ENCODE data around the gene PARD3B. TPM values are rescaled to one million over a fixed set of nuclear protein-coding genes. Genes with fewer than 3 reads are reported as not detected.

PARD3B gene
- total and polyA plus RNA-seq, 10 of the 15 experiments (the other 5 are each of a cell fraction or from before 2014, with no cell fraction given) = 0.01 to 0.54 (median 0.07) TPM; not detected in 7

GRCh38 chr2:205030695-205031094 is 485.4 kb downstream of the PARD3B start:
- Histone ChIP-seq H3K27me3 (replicated peaks in 1 of 2; ENCODE audit: control insufficient read depth in 2 of 2, insufficient read depth in 2 of 2, low read length in 1 of 2) (no peaks in the 10 kb centered on the region), H3K9me3 (replicated peaks; ENCODE audit: control insufficient read depth, insufficient read depth, low read length) (no peaks in the 10 kb centered on the region), H3K4me2 (ENCODE audit: control insufficient read depth, insufficient read depth) (no peak overlapping the region), H3K27ac (ENCODE audit: control insufficient read depth, insufficient read depth) (no peak overlapping the region), H3K79me2 (ENCODE audit: control insufficient read depth, insufficient read depth, low read length) (no peaks in the 10 kb centered on the region), H3K36me3 (ENCODE audit: control insufficient read depth in 2 of 2, insufficient read depth in 2 of 2, low read length in 1 of 2) (no peaks in the 10 kb centered on the region), H2AFZ (ENCODE audit: control insufficient read depth, low read depth, low read length) (no peak overlapping the region), H3K4me3 (no peak overlapping the region), H3K4me1 (ENCODE audit: control insufficient read depth, insufficient read depth, low read length) (no peaks in the 10 kb centered on the region), H4K20me1 (ENCODE audit: control insufficient read depth, insufficient read depth) (no peaks in the 10 kb centered on the region), H3K9ac (ENCODE audit: control insufficient read depth, insufficient read depth, low read length) (no peak overlapping the region)
- POLR2A ChIA-PET = no interaction called here
- RAD21 ChIA-PET (ENCODE audit: unreplicated experiment) = no interaction called here
- CTCF ChIA-PET = no interaction called here
- TF ChIP-seq EED (IDR thresholded peaks at IDR 0.05; ENCODE audit: low read depth) (no peak), RCOR1 (conservative IDR thresholded peaks at IDR 0.05; ENCODE audit: low read depth, low read length) (no peak), CREM (IDR thresholded peaks at IDR 0.05; ENCODE audit: low read depth) (no peak)
- no peak for ATAC-seq
- WGBS (ENCODE audit: insufficient coverage, insufficient replicate concordance, low lambda C conversion rate, missing lambda C conversion rate) = 0% methylated on average over 1 of the region's 1 CpG
- in situ Hi-C loops (cut with MboI) (no loop called here), intact Hi-C loops (cut with micrococcal nuclease; ENCODE audit: unreplicated experiment) (no loop called here)
- DNase-seq (ENCODE audit: low read depth, low spot score) = no peak
- BruUV-seq (replicated peaks) = no TSS peak
- SMC1A ChIA-PET (ENCODE audit: uncharacterized antibody, unreplicated experiment) = no interaction called here
- FAIRE-seq = no peak

- CTCF ChIA-PET = no interaction called here
- Histone ChIP-seq H3K4me3 (no peak overlapping the region), H4K20me1 (ENCODE audit: control insufficient read depth, insufficient read depth) (no peaks in the 10 kb centered on the region), H3K4me1 (ENCODE audit: control insufficient read depth, insufficient read depth, low read length) (no peaks in the 10 kb centered on the region), H3K9ac (ENCODE audit: control insufficient read depth, insufficient read depth, low read length) (no peak overlapping the region), H2AFZ (ENCODE audit: control insufficient read depth, low read depth, low read length) (no peak overlapping the region), H3K27me3 (replicated peaks in 1 of 2; ENCODE audit: control insufficient read depth in 2 of 2, insufficient read depth in 2 of 2, low read length in 1 of 2) (no peaks in the 10 kb centered on the region), H3K4me2 (ENCODE audit: control insufficient read depth, insufficient read depth) (no peak overlapping the region), H3K27ac (ENCODE audit: control insufficient read depth, insufficient read depth) (no peak overlapping the region), H3K36me3 (ENCODE audit: control insufficient read depth in 2 of 2, insufficient read depth in 2 of 2, low read length in 1 of 2) (no peaks in the 10 kb centered on the region), H3K9me3 (replicated peaks; ENCODE audit: control insufficient read depth, insufficient read depth, low read length) (no peaks in the 10 kb centered on the region), H3K79me2 (ENCODE audit: control insufficient read depth, insufficient read depth, low read length) (no peaks in the 10 kb centered on the region)
- no peak for FAIRE-seq
- no peak for DNase-seq (ENCODE audit: low read depth, low spot score)
- no peak for ATAC-seq
- BruUV-seq (replicated peaks) = no TSS peak
- POLR2A ChIA-PET = no interaction called here
- 46% methylated on average over 4 of the region's 4 CpGs for WGBS (ENCODE audit: insufficient coverage, insufficient replicate concordance, low lambda C conversion rate, missing lambda C conversion rate)
- in situ Hi-C loops (cut with MboI) (no loop called here), intact Hi-C loops (cut with micrococcal nuclease; ENCODE audit: unreplicated experiment) (no loop called here)
- RAD21 ChIA-PET (ENCODE audit: unreplicated experiment) = no interaction called here
- SMC1A ChIA-PET (ENCODE audit: uncharacterized antibody, unreplicated experiment) = no interaction called here
- TF ChIP-seq, protein P1, sequence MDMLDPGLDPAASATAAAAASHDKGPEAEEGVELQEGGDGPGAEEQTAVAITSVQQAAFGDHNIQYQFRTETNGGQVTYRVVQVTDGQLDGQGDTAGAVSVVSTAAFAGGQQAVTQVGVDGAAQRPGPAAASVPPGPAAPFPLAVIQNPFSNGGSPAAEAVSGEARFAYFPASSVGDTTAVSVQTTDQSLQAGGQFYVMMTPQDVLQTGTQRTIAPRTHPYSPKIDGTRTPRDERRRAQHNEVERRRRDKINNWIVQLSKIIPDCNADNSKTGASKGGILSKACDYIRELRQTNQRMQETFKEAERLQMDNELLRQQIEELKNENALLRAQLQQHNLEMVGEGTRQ (IDR thresholded peaks at IDR 0.05; ENCODE audit: borderline replicate concordance, low read depth, low read length) = no peak
- no peak for TF ChIP-seq REST (IDR thresholded peaks at IDR 0.05; ENCODE audit: low read depth, low read length)
- TF ChIP-seq GABPA (IDR thresholded peaks at IDR 0.05; ENCODE audit: low read depth) = no peak
- no peak for TF ChIP-seq YY1 (IDR thresholded peaks at IDR 0.05; ENCODE audit: low read depth, low read length)
- no peak for TF ChIP-seq CEBPZ (IDR thresholded peaks at IDR 0.05; ENCODE audit: low read depth, low read length)
- TF ChIP-seq CREB1 (IDR thresholded peaks at IDR 0.05; ENCODE audit: low read depth) = no peak
These were observed 486.8 kb downstream of the PARD3B start for GRCh38 chr2:205032093-205032551.
